Measurements from ENCODE around the gene PABPC1L.

DNA sequence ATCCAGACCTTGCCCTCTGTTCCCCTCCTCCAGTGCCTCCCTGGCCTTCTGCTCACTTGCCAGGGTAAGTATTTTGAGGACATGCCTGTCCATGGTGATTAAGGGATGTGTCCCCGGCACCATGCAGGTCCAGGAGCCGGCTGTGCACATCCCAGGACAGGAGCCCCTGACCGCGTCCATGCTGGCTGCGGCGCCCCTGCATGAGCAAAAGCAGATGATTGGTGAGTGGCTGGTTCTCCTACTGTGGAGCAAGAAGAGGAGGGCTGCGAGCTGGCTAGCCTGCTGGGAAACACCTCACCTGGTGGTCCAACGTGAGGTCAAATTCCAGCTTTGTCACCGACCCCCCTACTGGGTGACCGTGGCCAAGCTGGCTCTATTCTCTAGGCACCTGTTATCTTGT is 26.6 kb downstream of the PABPC1L start:
- TF ChIP-seq, protein P1, sequence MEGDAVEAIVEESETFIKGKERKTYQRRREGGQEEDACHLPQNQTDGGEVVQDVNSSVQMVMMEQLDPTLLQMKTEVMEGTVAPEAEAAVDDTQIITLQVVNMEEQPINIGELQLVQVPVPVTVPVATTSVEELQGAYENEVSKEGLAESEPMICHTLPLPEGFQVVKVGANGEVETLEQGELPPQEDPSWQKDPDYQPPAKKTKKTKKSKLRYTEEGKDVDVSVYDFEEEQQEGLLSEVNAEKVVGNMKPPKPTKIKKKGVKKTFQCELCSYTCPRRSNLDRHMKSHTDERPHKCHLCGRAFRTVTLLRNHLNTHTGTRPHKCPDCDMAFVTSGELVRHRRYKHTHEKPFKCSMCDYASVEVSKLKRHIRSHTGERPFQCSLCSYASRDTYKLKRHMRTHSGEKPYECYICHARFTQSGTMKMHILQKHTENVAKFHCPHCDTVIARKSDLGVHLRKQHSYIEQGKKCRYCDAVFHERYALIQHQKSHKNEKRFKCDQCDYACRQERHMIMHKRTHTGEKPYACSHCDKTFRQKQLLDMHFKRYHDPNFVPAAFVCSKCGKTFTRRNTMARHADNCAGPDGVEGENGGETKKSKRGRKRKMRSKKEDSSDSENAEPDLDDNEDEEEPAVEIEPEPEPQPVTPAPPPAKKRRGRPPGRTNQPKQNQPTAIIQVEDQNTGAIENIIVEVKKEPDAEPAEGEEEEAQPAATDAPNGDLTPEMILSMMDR (IDR thresholded peaks at IDR 0.05), result no peak
- TF ChIP-seq POLR2AphosphoS5 (IDR thresholded peaks at IDR 0.05) (no peak), POLR2A (IDR thresholded peaks at IDR 0.05) (no peak)
